NCI-H146 treated with DMSO at 0.1 percent for 48 hours (cell line): ENCODE measurements around the gene PKP3.
"Not testable (repeated sequence)": the region's sequence is repeated elsewhere in the genome, so short reads cannot be mapped to it uniquely, and the experiment has no call there.

ENCODE experiments used
- DNase-seq: peaks from one replicate; lab custom pipeline; 2025; ENCODE audit not compliant: unreplicated experiment; lab: John Stamatoyannopoulos, UW

Gene PKP3

DNA sequence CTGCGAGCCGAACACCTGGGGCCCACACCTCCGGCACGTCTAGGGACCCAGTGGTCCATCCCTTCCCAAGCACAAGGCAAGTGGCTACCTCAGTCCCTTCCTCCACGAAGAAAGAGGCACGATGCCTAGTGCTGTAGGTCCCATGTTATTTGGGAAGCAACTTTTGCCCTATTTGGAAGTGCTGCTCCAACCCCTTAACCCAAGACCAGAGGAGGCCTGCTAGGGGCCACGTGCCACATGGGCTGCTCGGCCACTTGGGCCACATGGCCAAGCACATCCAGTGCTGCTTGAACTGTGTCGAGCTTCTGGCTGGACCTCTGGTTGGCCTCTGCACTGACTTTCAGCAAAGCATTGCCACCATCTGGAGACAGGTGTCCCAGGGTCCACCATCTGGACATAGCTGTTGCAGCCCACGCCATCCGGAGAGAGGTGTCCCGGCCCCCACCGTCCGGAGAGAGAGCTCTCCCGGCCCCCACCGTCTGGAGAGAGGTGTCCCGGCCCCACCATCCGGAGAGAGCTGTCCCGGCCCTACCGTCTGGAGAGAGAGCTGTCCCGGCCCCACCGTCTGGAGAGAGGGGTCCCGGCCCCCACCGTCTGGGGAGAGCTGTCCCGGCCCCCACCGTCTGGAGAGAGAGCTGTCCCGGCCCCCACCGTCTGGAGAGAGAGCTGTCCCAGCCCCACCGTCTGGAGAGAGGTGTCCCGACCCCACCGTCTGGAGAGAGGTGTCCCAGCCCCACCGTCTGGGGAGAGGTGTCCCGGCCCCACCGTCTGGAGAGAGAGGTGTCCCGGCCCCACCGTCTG is 31.2 kb upstream of the PKP3 start:
- no peak for DNase-seq

- not testable (repeated sequence) for DNase-seq
Observed at GRCh38 chr11:363443-363805, 30.6 kb upstream of the PKP3 start.

- peak; percentile 83 for DNase-seq
Observed at GRCh38 chr11:363948-364761, 29.9 kb upstream of the PKP3 start.

DNA sequence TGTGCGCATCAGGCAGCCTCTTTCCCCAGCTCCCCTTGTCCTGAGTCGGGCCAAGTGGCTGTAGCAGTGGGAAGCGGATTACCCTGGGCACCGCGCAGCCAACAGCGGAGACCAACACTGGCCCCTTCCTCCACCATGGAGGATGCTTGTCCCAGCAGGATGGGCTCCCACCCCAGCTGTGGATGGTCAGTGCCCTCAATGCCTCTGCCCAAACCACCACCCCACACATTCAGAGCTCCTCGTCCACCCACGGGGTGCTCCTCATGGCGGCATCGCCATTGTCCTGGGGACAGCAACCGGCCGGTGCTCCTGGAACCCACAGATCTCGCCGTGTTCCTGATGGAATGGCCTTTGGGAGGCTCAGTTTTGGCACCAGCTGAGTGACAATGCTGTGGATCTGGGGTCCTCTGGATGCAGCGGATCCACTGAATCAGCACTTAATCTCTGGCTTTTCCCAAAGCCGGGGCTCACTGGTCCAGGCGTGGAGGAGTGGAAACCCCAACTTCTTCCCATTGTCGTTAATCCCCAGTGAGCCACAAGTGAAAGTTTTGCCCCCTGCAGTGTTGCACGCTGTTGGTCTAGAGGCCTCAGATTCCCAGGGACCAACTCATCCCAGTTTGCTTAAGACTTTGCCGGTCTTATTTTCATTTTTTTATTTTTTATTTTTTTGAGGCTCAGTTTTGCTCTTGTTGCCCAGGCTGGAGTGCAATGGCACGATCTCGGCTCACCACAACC is 28.9 kb upstream of the PKP3 start:
- no peak for DNase-seq

GRCh38 chr11:365831-366230 is 28.2 kb upstream of the PKP3 start:
- DNase-seq, result no peak

- no peak for DNase-seq
Observed at GRCh38 chr11:367956-368413, 26.0 kb upstream of the PKP3 start.

DNA sequence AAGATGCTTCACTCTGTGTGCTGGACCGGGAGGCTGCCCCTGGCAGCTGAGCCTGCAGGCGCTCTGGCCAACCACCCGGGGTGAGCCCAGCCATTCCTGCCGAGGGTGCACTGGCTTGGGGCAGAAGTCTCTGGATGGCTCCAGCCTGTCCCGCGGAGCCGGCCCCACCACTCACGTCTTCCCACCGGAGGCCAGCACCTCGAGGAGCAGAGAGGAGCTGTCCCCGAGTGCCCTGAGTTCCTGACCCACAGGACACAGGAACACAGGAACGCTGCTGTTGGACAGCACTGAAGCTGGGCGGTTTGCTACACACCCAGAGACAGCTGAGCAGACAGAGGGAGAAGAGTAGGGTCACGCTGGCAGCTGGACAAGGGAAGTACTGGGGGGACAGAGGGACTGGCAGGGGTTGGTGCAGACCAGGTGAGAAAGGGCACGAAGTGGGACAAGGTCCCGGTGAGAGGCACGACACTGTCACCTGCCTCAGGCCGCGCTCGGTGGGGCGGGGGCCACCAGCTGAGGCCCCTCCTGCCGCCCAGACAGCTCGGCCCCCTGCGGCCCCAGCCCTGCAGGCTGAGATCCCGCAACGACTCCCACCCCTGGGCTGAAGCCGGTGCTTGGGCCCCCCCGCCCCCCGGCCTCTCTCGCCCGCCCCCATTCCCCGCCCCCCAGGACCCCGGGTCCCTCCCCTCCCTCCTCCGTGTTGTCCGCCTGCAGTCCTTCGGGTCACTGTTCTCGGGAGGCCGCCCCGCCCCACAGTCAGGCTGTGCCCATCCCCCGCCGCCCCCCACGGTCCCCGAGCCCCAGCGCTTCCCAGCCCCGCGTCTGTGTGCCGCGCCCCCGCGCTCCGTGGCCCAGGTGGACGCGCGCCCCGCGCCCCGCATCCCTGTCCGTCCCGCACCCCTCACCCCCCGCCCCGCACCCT is 25.3 kb upstream of the PKP3 start:
- DNase-seq, result peak; percentile 21

DNA sequence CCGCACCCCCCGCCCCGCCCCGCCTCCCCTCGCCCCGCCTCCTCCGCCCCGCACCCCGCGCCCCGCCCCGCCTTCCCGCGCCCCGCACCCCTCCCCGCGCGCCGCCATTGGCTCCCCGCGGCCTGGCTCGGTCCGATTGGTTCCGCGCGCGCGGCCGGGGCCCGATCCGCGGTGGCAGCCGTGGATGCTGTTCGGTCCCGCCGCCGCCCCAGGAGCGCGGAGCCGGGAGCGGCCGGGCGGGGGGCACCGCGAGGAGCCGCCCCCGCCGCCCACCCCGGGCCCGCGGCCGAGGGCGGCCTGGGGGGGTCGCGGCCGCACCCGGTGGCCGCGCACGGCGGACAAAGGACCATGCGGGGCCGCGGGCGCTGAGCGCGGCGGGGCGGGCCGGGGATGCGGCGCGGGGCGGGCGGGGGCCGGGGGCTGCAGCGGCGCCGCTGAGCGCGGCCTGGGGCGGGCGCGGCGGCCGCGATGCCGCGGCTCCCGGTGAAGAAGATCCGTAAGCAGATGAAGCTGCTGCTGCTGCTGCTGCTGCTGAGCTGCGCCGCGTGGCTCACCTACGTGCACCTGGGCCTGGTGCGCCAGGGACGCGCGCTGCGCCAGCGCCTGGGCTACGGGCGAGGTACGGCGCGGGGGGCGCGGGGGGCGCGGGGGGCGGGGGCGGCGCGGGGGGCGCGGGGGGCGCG is 24.5 kb upstream of the PKP3 start, which contains the start of gene B4GALNT4:
Gene B4GALNT4 (plus strand): TSS at position 164 of the 683 bp plus-strand sequence. CDS start 305 bp downstream, at position 469.
- no peak for DNase-seq

GRCh38 chr11:370070-370941 is 23.7 kb upstream of the PKP3 start:
- no peak for DNase-seq

DNA sequence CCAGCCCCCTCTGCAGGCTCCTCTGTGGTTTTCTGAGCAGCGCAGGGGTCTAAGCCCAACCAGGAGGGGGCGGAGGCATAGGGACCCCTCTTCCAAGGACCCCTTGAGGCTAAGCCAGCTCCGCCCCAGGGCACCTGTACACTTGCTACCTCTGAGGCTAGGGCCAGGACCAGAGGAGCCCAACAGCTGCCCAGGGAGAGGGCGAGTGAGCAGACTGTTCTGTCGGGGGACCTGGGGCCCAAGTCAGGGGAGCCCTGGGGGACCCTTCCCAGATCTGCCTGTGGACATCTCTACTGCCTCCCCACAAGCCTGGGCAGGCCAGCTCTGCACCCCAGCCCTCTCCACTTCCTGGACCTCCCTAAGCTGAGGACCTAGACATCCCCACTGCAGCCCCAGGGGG is 23.0 kb upstream of the PKP3 start:
- DNase-seq, result no peak

DNA sequence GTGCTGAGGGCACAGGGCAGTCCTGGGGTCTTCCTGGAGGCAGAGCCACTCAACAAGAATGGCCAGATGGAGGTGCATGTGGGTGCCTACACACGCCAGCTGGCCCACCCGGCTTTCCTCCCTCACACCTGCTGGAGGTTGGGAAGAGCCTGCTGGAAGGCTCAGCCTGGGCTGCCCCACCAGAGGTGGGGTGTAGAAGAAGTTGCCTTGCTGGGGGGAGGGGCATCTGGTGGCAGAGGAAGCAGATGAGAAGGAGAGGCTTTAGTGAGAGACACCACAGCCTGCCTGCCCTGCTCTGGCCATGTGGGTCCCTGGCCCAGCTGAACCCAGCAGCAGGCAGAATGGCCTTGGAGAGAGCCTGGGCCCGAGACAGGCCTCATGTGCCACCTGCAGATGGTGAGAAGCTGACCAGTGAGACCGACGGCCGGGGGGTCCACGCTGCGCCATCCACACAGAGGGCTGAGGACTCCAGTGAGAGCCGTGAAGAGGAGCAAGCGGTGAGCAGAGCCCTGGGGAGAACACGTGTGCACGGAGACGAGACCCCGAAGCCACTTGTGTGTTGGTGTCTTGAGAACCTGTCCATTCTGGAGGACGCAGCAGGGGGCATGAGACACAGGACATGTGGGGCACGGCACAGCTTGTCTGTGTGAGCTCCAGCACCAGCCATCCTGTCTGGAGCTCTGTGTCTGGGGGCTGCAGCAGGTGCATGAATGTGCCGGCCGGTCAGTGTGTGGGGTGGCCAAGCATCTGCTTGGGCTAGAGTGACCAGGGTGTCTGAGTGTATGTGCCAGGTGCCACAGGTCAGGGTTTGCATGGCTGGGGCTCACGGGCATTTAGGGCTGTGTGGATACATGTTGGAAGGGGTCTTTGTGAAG is 22.1 kb upstream of the PKP3 start:
- DNase-seq, result no peak

DNA sequence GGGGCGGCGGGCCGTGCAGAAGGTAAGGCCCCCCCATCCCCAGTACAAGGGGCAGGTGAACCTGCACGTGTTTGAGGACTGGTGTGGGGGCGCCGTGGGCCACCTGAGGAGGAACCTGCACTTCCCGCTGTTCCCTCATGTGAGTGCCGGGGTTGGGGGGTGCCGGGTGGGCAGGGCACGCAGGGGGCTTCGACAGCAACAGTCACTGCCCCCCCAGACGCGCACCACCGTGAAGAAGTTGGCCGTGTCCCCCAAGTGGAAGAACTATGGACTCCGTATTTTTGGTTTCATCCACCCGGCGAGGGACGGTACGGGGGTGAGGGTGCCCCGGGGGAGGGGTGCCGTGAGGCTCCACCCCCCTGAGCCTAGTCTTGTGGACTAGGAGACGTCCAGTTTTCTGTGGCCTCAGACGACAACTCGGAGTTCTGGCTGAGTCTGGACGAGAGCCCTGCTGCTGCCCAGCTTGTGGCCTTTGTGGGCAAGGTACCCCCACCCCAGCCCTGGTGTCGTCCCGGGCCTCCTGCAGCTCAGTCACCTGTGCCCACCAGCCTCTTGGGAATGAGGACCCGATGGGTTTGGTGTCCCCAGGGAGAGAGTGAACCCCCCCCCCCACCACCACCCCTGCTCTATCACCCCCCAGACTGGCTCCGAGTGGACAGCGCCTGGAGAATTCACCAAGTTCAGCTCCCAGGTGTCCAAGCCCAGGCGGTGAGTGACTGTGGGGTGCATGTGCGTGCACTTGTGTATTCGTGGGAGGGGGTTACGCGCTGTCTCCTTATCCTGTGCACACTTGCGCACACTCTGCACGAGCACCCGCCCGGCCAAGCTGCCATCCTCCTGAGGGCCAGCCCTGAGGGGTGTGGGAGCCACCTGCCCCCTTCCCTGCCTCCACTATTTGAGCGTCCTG is 20.9 kb upstream of the PKP3 start:
- DNase-seq, result no peak

- no peak for DNase-seq
Observed at GRCh38 chr11:373716-374551, 20.1 kb upstream of the PKP3 start.

DNA sequence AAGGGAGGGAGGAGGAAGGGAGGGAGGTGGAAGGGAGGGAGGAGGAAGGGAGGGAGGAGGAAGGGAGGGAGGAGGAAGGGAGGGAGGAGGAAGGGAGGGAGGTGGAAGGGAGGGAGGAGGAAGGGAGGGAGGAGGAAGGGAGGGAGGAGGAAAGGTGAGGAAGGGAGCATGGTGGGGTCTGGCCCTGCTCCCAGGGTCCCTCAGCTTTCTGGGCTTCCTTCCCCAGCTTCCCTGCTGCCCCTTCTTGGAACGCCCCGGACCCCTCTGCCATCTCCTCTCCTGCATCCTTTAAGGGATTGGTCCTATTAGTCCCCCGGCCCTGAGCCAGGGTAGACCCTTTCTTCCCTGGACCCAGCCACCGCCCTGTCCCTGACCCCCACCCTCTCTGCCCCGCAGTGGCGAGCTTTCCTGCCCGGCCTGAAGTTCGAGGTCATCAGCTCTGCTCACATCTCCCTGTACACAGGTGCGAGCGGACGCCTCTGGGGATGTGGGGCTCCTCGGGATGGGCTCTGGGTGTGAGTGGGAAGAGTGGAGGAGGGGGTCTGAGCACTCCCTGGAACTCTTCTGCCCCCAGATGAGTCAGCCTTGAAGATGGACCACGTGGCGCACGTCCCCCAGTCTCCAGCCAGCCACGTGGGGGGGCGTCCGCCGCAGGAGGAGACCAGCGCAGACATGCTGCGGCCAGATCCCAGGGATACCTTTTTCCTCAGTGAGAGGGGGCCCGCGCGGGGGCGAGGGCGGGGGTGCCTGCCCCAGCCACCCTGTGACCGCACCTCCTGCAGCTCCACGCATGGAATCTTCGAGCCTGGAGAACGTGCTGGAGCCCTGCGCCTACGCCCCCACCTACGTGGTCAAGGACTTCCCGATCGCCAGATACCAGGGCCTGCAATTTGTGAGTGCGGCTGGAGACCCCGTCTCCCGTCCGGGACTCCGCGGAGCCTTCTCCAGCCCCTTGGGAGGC is 18.7 kb upstream of the PKP3 start:
- DNase-seq, result no peak
